Hair follicular keratinocyte (primary cell): ENCODE results near the gene SCUBE1. TPM values are rescaled to one million over a fixed set of nuclear protein-coding genes. Genes with fewer than 3 reads are reported as not detected.

Experiments
- total RNA-seq: library from RNA; depleted of rRNA; stranded (reverse); fragments of >200 nt; gene quantifications from 2 replicates; pipeline ENCODE4 v1.2.3, GENCODE V29; 2015

SCUBE1 gene
- not detected in 2 replicates for total RNA-seq

DNA sequence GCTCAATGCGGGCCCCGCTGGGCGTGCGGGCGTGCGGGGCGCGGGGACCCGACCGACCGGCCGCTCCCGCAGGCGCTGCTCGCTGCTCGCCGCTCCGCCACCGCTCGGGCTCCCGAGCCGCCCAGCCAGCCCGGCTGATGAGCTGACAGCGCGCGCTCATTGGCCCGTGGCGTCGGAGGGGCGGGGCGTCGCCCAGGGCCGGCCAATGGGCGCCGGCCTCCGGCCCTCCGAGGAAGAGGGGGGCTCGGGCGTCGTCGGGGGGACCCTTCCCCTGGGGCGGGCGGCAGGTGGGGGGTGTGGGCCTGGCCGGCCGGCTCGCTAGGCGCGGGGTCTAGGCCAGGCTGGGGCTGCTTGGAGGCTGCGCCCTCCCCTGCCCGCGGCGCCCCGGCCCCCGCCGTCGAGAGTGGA is at the start of gene SCUBE1:
Gene SCUBE1 (minus strand): TSS at position 111 of the 408 bp plus-strand sequence. CDS start 111 bp downstream, outside the sequence.

DNA sequence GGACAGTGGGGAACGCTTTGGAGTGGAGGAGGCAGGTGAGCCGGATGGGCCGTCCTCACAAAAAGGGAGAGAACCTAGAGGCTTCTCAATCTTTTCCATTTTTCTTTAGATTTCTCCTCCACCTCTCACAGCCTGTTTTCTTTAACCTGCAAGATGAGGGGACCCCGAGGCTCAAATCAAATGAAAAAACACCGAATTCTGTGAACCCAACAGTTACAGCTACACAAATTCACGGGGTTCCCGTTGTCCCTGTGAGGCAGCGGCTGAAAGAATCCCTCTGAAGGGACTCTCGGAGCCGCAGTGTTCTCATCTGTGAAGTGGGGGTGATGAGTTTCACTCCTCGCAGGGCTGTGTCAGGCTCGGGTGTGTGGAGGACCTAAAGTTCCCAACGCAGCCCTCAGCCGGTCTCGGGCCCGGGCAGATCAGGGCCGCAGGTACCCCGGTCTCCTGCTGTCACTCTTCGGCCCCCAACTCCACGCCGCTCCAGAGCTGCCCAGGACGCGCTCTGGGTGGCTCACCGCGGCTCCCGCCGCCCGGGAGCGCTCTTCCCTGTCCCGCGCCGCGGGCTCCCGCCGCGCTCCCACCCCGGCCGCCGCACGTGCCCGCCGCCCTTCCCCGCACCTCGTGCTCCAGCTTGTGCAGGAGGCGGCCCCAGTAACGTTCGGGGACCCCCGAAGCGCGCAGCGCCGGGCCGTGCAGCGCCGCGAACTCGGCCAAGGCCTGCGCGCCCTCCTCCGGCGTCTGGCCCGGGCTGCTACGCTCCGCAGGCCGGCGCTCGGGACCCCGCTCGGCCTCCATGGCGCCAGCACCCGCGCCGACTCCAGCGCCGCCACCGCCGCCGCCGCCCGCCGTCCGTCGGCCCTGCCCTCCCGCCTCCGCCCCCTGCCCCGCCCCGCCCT is 156.7 kb downstream of the SCUBE1 start, which contains the start of gene TTLL12:
Gene TTLL12 (minus strand): TSS at position 863 of the 899 bp plus-strand sequence. CDS start 65 bp downstream, at position 798.

DNA sequence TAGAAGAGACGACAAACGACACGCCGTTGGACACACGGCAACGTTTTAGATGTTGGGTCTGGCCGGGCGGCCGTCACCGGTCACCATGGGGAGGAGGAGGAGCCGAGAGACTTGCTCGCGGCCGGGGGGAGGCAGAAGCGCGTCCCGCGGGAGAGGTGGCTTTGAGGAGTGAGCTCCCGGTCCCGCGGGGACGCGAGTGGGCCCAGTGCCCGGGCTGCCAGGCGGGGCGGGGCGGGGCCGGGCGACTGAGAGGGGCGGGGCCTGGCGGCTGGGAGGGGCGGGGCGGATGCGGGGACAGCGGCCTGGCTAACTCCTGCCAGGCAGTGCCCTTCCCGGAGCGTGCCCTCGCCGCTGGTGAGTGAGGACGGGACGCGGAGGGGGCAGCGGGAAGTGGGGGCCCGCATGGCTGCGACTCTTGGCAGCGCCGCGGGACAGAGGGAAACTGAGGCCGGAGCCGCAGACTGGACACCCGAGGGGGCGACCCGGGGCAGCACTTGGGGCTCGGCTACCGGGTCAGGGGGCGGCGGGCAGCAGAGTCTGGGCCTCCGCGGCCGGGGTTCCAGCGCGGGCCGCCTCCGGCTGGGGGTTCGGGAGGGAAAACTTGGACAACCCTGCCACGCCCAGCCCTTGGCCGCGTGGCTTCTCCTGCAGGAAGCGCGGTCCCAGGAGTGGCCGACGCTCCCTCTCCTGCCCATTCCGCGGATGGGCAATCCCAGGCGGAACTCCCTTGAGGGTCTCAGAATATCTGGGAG is 191.7 kb downstream of the SCUBE1 start, which contains the start of gene TSPO:
Gene TSPO (plus strand): TSS at position 309 of the 752 bp plus-strand sequence. CDS start 7,680 bp downstream, outside the sequence.

Other genes with a start within 250 kb of the SCUBE1 start
- gene BIK, start 232.6 kb downstream of the SCUBE1 start, total RNA-seq: 9.4 and 9.9 TPM in 2 replicates
- gene MCAT, start 200.0 kb downstream of the SCUBE1 start, total RNA-seq: 16.9 and 29.5 TPM in 2 replicates
- gene TSPO, start 191.8 kb downstream of the SCUBE1 start, total RNA-seq: 998 and 1,201 TPM in 2 replicates
- gene TTLL12, start 156.2 kb downstream of the SCUBE1 start, total RNA-seq: 83.2 and 144 TPM in 2 replicates
- not detected in 2 replicates for gene MPPED1, start 68.6 kb upstream of the SCUBE1 start, total RNA-seq